Endothelial cell of umbilical vein (primary cell): ENCODE measurements around the gene WIZ. TPM values are rescaled to one million over a fixed set of nuclear protein-coding genes. Genes with fewer than 3 reads are reported as not detected.

ENCODE experiments used
- BruUV-seq: library from RNA; stranded (reverse); fragments of 400-500 nt; replicated peaks from 2 replicates; lab custom pipeline; 2021; lab: Mats Ljungman, UMichigan
- CTCF ChIA-PET: fragments of 300-600, 350-600 bp; sonication (Branson Sonifier 250); formaldehyde crosslinking; loops from one replicate; lab custom pipeline; 2021; ENCODE audit warnings: antibody characterized with exemption, inconsistent platforms; lab: Charles Lee
- POLR2A ChIA-PET: fragments of 300-600, 350-600 bp; sonication (Branson Sonifier 250); formaldehyde crosslinking; loops from one replicate; lab custom pipeline; 2021; ENCODE audit warnings: antibody characterized with exemption, inconsistent platforms; lab: Charles Lee
- DNase-seq: peaks from one replicate; pipeline ENCODE4 v3.0.0-alpha.2; 2011; ENCODE audit warnings: low read depth, low spot score
- FAIRE-seq: peaks from 2 replicates; lab custom pipeline; 2011; peaks lifted over from hg19 to GRCh38; lab: Jason Lieb, UNC
- H2AFZ ChIP-seq: 2 replicates; pipeline ENCODE4 v1.6.0; 2012; ENCODE audit warnings: low read depth, low read length, control low read depth, inconsistent platforms
- H3K27ac ChIP-seq: 2 replicates; pipeline ENCODE4 v1.5.1; 2011; ENCODE audit warnings: low read depth, mild to moderate bottlenecking, control low read depth, low read length, moderate library complexity; ENCODE audit not compliant: insufficient read depth
- H3K27me3 ChIP-seq, 2 experiments: 2 replicates each; pipeline versions ENCODE4 v1.6.0 to v1.6.1; 2011; ENCODE audit warnings: low read length in 2 of 2, mixed read lengths in 1 of 2; ENCODE audit not compliant: control insufficient read depth in 2 of 2, insufficient read depth in 2 of 2
- H3K36me3 ChIP-seq, 2 experiments: 2 replicates in 1 of 2; 3 replicates in 1 of 2; pipeline ENCODE4 v1.5.1; 2011; ENCODE audit warnings: low read length in 2 of 2, mild to moderate bottlenecking in 1 of 2, moderate library complexity in 1 of 2; ENCODE audit not compliant: control insufficient read depth in 2 of 2, insufficient read depth in 2 of 2; ENCODE audit errors: extremely low read depth in 1 of 2
- H3K4me1 ChIP-seq: 3 replicates; pipeline ENCODE4 v1.5.1; 2011; ENCODE audit warnings: mild to moderate bottlenecking, low read length; ENCODE audit not compliant: control insufficient read depth, insufficient read depth; ENCODE audit errors: extremely low read depth
- H3K4me2 ChIP-seq: 2 replicates; pipeline ENCODE4 v1.6.1; 2011; ENCODE audit warnings: low read length, control low read depth, mixed read lengths; ENCODE audit not compliant: insufficient read depth
- H3K4me3 ChIP-seq, 3 experiments: fragments of 200-600 bp in 1 of 3; sonication (generic), shearing (Covaris generic) in 1 of 3; replicated peaks in 1 of 3; 2 replicates each; pipeline ENCODE4 v1.5.1; 2011 to 2016; ENCODE audit warnings: control low read depth in 3 of 3, low read length in 3 of 3, mild to moderate bottlenecking in 2 of 3, inconsistent platforms in 1 of 3, low read depth in 1 of 3, moderate library complexity in 1 of 3; ENCODE audit not compliant: insufficient read depth in 1 of 3
- H3K79me2 ChIP-seq: 2 replicates; pipeline ENCODE4 v1.6.0; 2012; ENCODE audit warnings: low read length, inconsistent platforms; ENCODE audit not compliant: control insufficient read depth, insufficient read depth
- H3K9ac ChIP-seq: replicated peaks from 2 replicates; pipeline ENCODE3; 2011; ENCODE audit warnings: low read length, control low read depth; ENCODE audit not compliant: insufficient read depth; ENCODE audit errors: extremely low read depth
- H3K9me1 ChIP-seq: replicated peaks from 3 replicates; pipeline ENCODE4 v1.6.0; 2011; ENCODE audit warnings: mild to moderate bottlenecking, low read length; ENCODE audit not compliant: control insufficient read depth, insufficient read depth; ENCODE audit errors: extremely low read depth
- H3K9me3 ChIP-seq: replicated peaks from 2 replicates; pipeline ENCODE4 v1.5.1; 2012; ENCODE audit warnings: low read length, inconsistent platforms; ENCODE audit not compliant: control insufficient read depth, insufficient read depth
- H4K20me1 ChIP-seq: replicated peaks from 2 replicates; pipeline ENCODE3; 2011; ENCODE audit warnings: mild to moderate bottlenecking, low read length; ENCODE audit not compliant: control insufficient read depth, insufficient read depth; ENCODE audit errors: extremely low read depth
- EZH2 ChIP-seq: IDR thresholded peaks from 2 replicates; pipeline ENCODE4 v1.6.1; 2012; ENCODE audit warnings: borderline replicate concordance, low read depth, mild to moderate bottlenecking, moderate library complexity, low read length, inconsistent platforms; ENCODE audit not compliant: severe bottlenecking
- FOS ChIP-seq: IDR thresholded peaks from 2 replicates; pipeline ENCODE4 v1.6.1; 2011; ENCODE audit warnings: mild to moderate bottlenecking, low read length, moderate library complexity, borderline replicate concordance; ENCODE audit not compliant: insufficient read depth
- GATA2 ChIP-seq: IDR thresholded peaks from 2 replicates; pipeline ENCODE4 v1.7.0; 2011; ENCODE audit warnings: low read depth, mild to moderate bottlenecking, moderate library complexity, mixed read lengths, low read length; ENCODE audit not compliant: insufficient read length, insufficient read depth
- JUN ChIP-seq: IDR thresholded peaks from 2 replicates; pipeline ENCODE4 v1.6.1; 2011; ENCODE audit warnings: borderline replicate concordance, low read depth; ENCODE audit not compliant: insufficient read length, insufficient read depth
- MYC ChIP-seq: IDR thresholded peaks from one replicate; pipeline ENCODE4 v1.6.1; 2011; ENCODE audit warnings: mild to moderate bottlenecking, low read depth, low read length
- POLR2A ChIP-seq: IDR thresholded peaks from 2 replicates; pipeline ENCODE4 v1.6.1; 2012; ENCODE audit warnings: low read depth, mild to moderate bottlenecking, control low read depth, low read length
- POLR2AphosphoS5 ChIP-seq: IDR thresholded peaks from 2 replicates; pipeline ENCODE4 v1.6.1; 2012; ENCODE audit warnings: low read depth, mild to moderate bottlenecking, control low read depth, low read length, moderate library complexity; ENCODE audit not compliant: insufficient read depth
- dilution Hi-C: fragments of 300-500 bp; cut with MboI; formaldehyde crosslinking; loops from one replicate; pipeline ENCODE4 v1.15.0; 2019; ENCODE audit warnings: low sequenced_read_pairs; ENCODE audit not compliant: extremely low pct_ligation_motif_present
- intact Hi-C: fragments of 100-400 bp; cut with micrococcal nuclease; formaldehyde crosslinking; loops from one replicate; pipeline ENCODE4 v1.10.0; 2022
- polyA plus RNA-seq, 4 experiments: library from polyadenylated mRNA; depleted of rRNA in 3 of 4; stranded (reverse) in 3 of 4; unstranded in 1 of 4; fragments of >200 nt; gene quantifications; 2 replicates each; pipeline versions ENCODE4 v1.2.1 to v1.2.3, GENCODE V29; 2011 to 2012; ENCODE audit warnings: missing spikeins in 1 of 4
- total RNA-seq: library from RNA; stranded (reverse); gene quantifications from 2 replicates; pipeline ENCODE4 v1.2.3, GENCODE V29; 2021
- TF ChIP-seq, protein P1 (sequence below), 2 donors: IDR thresholded peaks; 1 replicate in 1 of 2; 2 replicates in 1 of 2; pipeline ENCODE4 v1.5.1; 2011; ENCODE audit warnings: low read length in 2 of 2, mild to moderate bottlenecking in 2 of 2, moderate library complexity in 2 of 2, control low read depth in 1 of 2, inconsistent platforms in 1 of 2, low read depth in 1 of 2; ENCODE audit not compliant: insufficient read depth in 1 of 2; ENCODE audit errors: extremely low read depth in 1 of 2
- TF ChIP-seq, protein P2 (sequence below): IDR thresholded peaks from 2 replicates; pipeline ENCODE4 v1.6.1; 2011; ENCODE audit not compliant: insufficient read depth, insufficient read length

WIZ gene
- total and polyA plus RNA-seq, 2 donors (not counting 3 experiments of a cell fraction or from before 2014, with no cell fraction given), result 21.0 to 47.2 TPM

DNA sequence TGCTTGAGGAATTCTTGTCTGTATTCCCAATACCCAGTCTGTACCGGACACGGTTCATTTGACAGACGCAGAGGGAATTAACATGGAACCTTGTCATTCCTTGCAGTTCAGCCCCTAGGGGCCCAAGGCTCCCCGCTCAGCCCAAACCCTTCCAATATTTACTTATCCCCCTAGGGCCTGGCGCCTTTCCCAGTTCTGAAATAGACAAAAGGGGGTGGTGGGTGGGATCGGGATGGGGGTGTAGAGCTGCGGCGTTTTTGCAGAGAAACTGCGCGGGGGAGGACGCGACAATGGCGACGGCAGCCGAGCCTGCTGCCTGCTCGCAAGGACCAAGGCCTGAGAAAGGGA lies 31.6 kb downstream of the WIZ start:
- peaks cover 14% of the 10 kb centered on the region for H3K4me1 ChIP-seq
- DNase-seq, result no peak
- H3K27me3 ChIP-seq, result no peaks in the 10 kb centered on the region
- TF ChIP-seq JUN (no peak), GATA2 (no peak)
- dilution Hi-C loops (no loop called here), intact Hi-C loops (loop anchor here (5.0 kb wide), 2 partner anchors 166 to 311 kb away; partner anchors contain the start of gene SYDE1)
- no TSS peak for BruUV-seq
- no peak for FAIRE-seq
- H3K9me1 ChIP-seq, result no peaks in the 10 kb centered on the region
- H3K36me3 ChIP-seq, result peaks cover 5 to 11% of the 10 kb centered on the region in 2 experiments
- no peaks in the 10 kb centered on the region for H3K9me3 ChIP-seq
- H3K4me3 ChIP-seq, result peak overlapping the region; percentile 72 to 85 (median 85)
- peak overlapping the region; percentile 78 for H3K9ac ChIP-seq
- POLR2A ChIA-PET, result interaction anchor here (0.5 to 2.5 kb wide), 6 partner anchors 8 to 138 kb away, joined by 3 to 13 read pairs (median 10); partner anchors contain the start of gene AKAP8
- H2AFZ ChIP-seq, result peak overlapping the region; percentile 60
- CTCF ChIA-PET, result interaction anchor here (0.7 to 4.9 kb wide), 11 partner anchors 9 to 326 kb away, joined by 3 to 124 read pairs (median 11); partner anchors contain the start of gene AKAP8
- H4K20me1 ChIP-seq, result no peaks in the 10 kb centered on the region
- H3K79me2 ChIP-seq, result peaks cover 53% of the 10 kb centered on the region
- H3K4me2 ChIP-seq, result peak overlapping the region; percentile 80
- peak overlapping the region; percentile 62 for H3K27ac ChIP-seq

DNA sequence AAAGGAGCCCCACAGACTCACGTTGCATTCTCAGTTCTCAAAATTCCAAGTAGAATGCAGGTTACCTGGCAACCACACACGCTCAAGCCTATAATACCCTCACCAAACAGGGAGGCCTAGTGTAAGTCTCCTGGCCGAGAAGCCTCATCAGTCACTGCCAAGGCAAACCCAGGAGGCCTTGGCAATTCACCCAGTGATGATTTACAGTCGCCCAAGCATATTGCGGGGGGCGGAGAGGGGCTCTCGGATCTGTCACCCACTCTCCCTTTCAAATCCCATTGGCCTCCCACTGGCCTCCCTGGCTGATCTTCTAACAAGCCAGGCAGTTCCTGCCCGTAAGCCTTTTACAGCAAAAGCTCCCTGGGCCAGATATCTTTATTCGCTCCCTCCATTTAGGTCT lies 32.1 kb downstream of the WIZ start:
- peak overlapping the region; percentile 78 for H3K9ac ChIP-seq
- H3K36me3 ChIP-seq, result peaks cover 5 to 7% of the 10 kb centered on the region in 2 experiments
- H3K4me1 ChIP-seq, result peaks cover 14% of the 10 kb centered on the region
- peak overlapping the region; percentile 80 for H3K4me2 ChIP-seq
- H3K9me1 ChIP-seq, result no peaks in the 10 kb centered on the region
- no TSS peak for BruUV-seq
- FAIRE-seq (no peak), DNase-seq (peak; percentile 29)
- peak overlapping the region; percentile 62 for H3K27ac ChIP-seq
- TF ChIP-seq MYC (no peak), POLR2AphosphoS5 (no peak), POLR2A (no peak), FOS (no peak), GATA2 (no peak), JUN (no peak), EZH2 (no peak)
- TF ChIP-seq, protein P1, sequence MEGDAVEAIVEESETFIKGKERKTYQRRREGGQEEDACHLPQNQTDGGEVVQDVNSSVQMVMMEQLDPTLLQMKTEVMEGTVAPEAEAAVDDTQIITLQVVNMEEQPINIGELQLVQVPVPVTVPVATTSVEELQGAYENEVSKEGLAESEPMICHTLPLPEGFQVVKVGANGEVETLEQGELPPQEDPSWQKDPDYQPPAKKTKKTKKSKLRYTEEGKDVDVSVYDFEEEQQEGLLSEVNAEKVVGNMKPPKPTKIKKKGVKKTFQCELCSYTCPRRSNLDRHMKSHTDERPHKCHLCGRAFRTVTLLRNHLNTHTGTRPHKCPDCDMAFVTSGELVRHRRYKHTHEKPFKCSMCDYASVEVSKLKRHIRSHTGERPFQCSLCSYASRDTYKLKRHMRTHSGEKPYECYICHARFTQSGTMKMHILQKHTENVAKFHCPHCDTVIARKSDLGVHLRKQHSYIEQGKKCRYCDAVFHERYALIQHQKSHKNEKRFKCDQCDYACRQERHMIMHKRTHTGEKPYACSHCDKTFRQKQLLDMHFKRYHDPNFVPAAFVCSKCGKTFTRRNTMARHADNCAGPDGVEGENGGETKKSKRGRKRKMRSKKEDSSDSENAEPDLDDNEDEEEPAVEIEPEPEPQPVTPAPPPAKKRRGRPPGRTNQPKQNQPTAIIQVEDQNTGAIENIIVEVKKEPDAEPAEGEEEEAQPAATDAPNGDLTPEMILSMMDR (IDR thresholded peaks at IDR 0.05; ENCODE audit: extremely low read depth in 1 of 2, insufficient read depth in 1 of 2, low read depth in 1 of 2, low read length in 2 of 2), result no peak
- TF ChIP-seq, protein P2, sequence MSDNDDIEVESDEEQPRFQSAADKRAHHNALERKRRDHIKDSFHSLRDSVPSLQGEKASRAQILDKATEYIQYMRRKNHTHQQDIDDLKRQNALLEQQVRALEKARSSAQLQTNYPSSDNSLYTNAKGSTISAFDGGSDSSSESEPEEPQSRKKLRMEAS, result no peak
- no peak overlapping the region for H2AFZ ChIP-seq
- ChIA-PET CTCF (interaction anchor here (1.4 to 4.9 kb wide), 7 partner anchors 8 to 316 kb away, joined by 4 to 124 read pairs (median 19); partner anchors contain the start of gene AKAP8), POLR2A (interaction anchor here (0.5 to 1.7 kb wide), 2 partner anchors 8 to 137 kb away, joined by 3 to 5 read pairs; no protein-coding TSS in a partner anchor)
- peaks cover 58% of the 10 kb centered on the region for H3K79me2 ChIP-seq
- dilution Hi-C loops, result no loop called here
- H4K20me1 ChIP-seq, result no peaks in the 10 kb centered on the region
- H3K27me3 ChIP-seq, result no peaks in the 10 kb centered on the region
- intact Hi-C loops, result loop anchor here (5.0 kb wide), 2 partner anchors 165 to 310 kb away; partner anchors contain the start of gene SYDE1
- H3K4me3 ChIP-seq, result peak overlapping the region; percentile 72 to 85 (median 85)
- H3K9me3 ChIP-seq, result no peaks in the 10 kb centered on the region
